ENCODE results near the gene DSPP. TPM values are rescaled to one million over a fixed set of nuclear protein-coding genes. Genes with fewer than 3 reads are reported as not detected.

The DSPP gene
- total and polyA plus RNA-seq, 2 of the 4 experiments (the other 2 are of a cell fraction): not detected

DNA sequence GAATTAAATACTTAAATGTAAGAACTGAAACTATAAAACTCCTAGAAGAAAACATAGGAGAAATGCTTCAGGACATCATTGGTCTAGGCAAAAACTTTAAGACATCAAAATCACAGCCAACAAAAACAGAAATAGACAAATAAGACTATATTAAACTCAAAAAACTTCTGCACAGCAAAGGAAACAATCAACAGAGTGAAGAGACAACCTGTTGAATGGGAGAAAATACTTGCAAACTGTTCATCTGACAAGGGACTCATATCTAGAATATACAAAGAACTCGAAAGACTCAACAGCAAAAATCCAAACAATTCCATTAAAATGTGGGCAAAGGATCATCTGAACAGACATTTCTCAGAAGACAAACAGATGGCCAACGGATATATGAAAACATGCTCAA, 16.2 kb upstream of the DSPP start:
- Histone ChIP-seq H4K5ac (ENCODE audit: low read depth, low read length) (no peak overlapping the region), H3K4me1 (ENCODE audit: control insufficient read depth, insufficient read depth, low read length) (no peaks in the 10 kb centered on the region), H3K4me3 (ENCODE audit: insufficient read depth, low read depth, low read length) (no peak overlapping the region), H4K20me1 (ENCODE audit: insufficient read depth, low read length) (no peaks in the 10 kb centered on the region), H3K23ac (ENCODE audit: low read depth, low read length) (no peak overlapping the region), H3K4me2 (ENCODE audit: low read depth, low read length) (no peak overlapping the region), H3K27ac (ENCODE audit: insufficient read depth, low read length) (no peak overlapping the region), H3K9me3 (ENCODE audit: control insufficient read depth, insufficient read depth, low read length) (no peaks in the 10 kb centered on the region), H4K8ac (ENCODE audit: low read depth in 2 of 2, low read length in 2 of 2) (no peak overlapping the region), H2AK5ac (ENCODE audit: low read depth, low read length) (no peak overlapping the region), H2BK20ac (ENCODE audit: low read depth, low read length) (no peak overlapping the region), H3K14ac (replicated peaks; ENCODE audit: low read depth, low read length) (no peak overlapping the region), H3K9me1 (ENCODE audit: insufficient read depth, low read length) (no peaks in the 10 kb centered on the region), H3K79me1 (ENCODE audit: low read depth in 1 of 2, low read length in 2 of 2) (no peaks in the 10 kb centered on the region), H2AFZ (replicated peaks; ENCODE audit: low read length, poor library complexity) (no peak overlapping the region), H2BK15ac (ENCODE audit: low read depth, low read length) (no peak overlapping the region), H2BK5ac (ENCODE audit: low read depth, low read length, poor library complexity, severe bottlenecking) (no peak overlapping the region), H3K36me3 (ENCODE audit: control insufficient read depth, insufficient read depth, low read length) (no peaks in the 10 kb centered on the region), H2BK120ac (ENCODE audit: low read depth, low read length) (no peak overlapping the region), H3K9ac (ENCODE audit: low read depth, low read length) (no peak overlapping the region), H4K91ac (ENCODE audit: insufficient read depth, low read depth, low read length) (no peak overlapping the region), H2AK9ac (replicated peaks; ENCODE audit: low read depth, low read length, poor library complexity) (no peak overlapping the region), H3K27me3 (ENCODE audit: control insufficient read depth, insufficient read depth, low read length) (no peaks in the 10 kb centered on the region), H3K4ac (ENCODE audit: low read depth, low read length) (no peak overlapping the region), H3K56ac (ENCODE audit: extremely low read depth, insufficient read depth, low read length) (no peak overlapping the region), H3K18ac (ENCODE audit: low read depth, low read length) (no peak overlapping the region)
- ChIA-PET CTCF (no interaction called here), POLR2A (ENCODE audit: unreplicated experiment) (no interaction called here)
- TF ChIP-seq RAD21 (IDR thresholded peaks at IDR 0.05; ENCODE audit: low read length) (no peak), NFE2L2 (IDR thresholded peaks at IDR 0.05; ENCODE audit: low read depth, low read length) (no peak)
- in situ Hi-C loops (cut with MboI; ENCODE audit: low sequenced_read_pairs): no loop called here
- ATAC-seq (ENCODE audit: low read depth) (no peak), DNase-seq (no peak)
- BruUV-seq (replicated peaks): no TSS peak
- dilution Hi-C loops (cut with HindIII; ENCODE audit: low sequenced_read_pairs, unreplicated experiment): no loop called here
- no CpG with 5 or more reads among the region's 2 CpGs for WGBS, 2 experiments (ENCODE audit: extremely low coverage in 2 of 2, insufficient read length in 1 of 2)
- intact Hi-C loops (cut with micrococcal nuclease): no loop called here
